Measurements from ENCODE around the gene PSD4. TPM values are rescaled to one million over a fixed set of nuclear protein-coding genes. Genes with fewer than 3 reads are reported as not detected.

PSD4 gene
- polyA plus RNA-seq, 1 donor from 2014 or later, result 0.67 TPM

DNA sequence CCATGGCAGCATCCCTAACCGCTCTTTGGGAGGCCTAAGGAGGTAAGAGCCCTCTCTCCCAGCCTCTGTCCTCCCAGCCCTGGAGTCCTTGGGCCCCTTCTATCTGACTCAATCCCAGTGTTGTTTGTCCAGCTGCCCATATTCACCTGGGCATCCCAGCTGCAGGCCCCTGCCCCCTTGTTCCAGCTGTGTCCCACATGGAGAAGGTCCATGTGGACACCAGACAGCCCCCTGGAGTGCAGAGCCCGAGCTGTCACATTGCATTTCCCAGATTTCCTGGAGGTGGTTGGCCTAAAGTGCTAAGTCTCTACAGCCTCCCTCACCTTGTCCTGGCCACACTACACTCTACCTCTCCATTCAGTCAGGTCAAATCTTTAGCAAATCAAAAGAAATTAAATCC is 42.5 kb downstream of the PSD4 start:
- Histone ChIP-seq H4K20me1 (ENCODE audit: insufficient read depth) (no peaks in the 10 kb centered on the region), H3K9ac (ENCODE audit: low read length) (no peak overlapping the region), H3K79me2 (replicated peaks; ENCODE audit: insufficient read depth, low read length) (no peaks in the 10 kb centered on the region), H3K9me2 (ENCODE audit: insufficient read depth, low read length) (no peaks in the 10 kb centered on the region), H2AFZ (ENCODE audit: low read depth, low read length) (no peak overlapping the region), H3K4me2 (ENCODE audit: low read length) (no peak overlapping the region), H3K27me3 (ENCODE audit: insufficient read depth, low read depth, low read length) (no peaks in the 10 kb centered on the region), H3F3A (ENCODE audit: insufficient read depth, low read length, poor library complexity, severe bottlenecking) (no peaks in the 10 kb centered on the region), H3K36me3 (ENCODE audit: insufficient read depth, low read length) (no peaks in the 10 kb centered on the region), H3K4me3 (ENCODE audit: low read length) (no peak overlapping the region), H3K9me3 (ENCODE audit: low read length) (no peaks in the 10 kb centered on the region), H3K27ac (ENCODE audit: low read length) (no peak overlapping the region)
- TF ChIP-seq, protein P1, sequence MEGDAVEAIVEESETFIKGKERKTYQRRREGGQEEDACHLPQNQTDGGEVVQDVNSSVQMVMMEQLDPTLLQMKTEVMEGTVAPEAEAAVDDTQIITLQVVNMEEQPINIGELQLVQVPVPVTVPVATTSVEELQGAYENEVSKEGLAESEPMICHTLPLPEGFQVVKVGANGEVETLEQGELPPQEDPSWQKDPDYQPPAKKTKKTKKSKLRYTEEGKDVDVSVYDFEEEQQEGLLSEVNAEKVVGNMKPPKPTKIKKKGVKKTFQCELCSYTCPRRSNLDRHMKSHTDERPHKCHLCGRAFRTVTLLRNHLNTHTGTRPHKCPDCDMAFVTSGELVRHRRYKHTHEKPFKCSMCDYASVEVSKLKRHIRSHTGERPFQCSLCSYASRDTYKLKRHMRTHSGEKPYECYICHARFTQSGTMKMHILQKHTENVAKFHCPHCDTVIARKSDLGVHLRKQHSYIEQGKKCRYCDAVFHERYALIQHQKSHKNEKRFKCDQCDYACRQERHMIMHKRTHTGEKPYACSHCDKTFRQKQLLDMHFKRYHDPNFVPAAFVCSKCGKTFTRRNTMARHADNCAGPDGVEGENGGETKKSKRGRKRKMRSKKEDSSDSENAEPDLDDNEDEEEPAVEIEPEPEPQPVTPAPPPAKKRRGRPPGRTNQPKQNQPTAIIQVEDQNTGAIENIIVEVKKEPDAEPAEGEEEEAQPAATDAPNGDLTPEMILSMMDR (IDR thresholded peaks at IDR 0.05; ENCODE audit: poor library complexity, severe bottlenecking), result no peak
- TF ChIP-seq SMC3 (conservative IDR thresholded peaks at IDR 0.05; ENCODE audit: poor library complexity) (no peak), EP300 (conservative IDR thresholded peaks at IDR 0.05; ENCODE audit: poor library complexity, severe bottlenecking) (no peak), RAD21 (conservative IDR thresholded peaks at IDR 0.05) (no peak), EZH2 (IDR thresholded peaks at IDR 0.05; ENCODE audit: borderline replicate concordance, insufficient read depth, low read length, poor library complexity, severe bottlenecking) (no peak), POLR2AphosphoS5 (IDR thresholded peaks at IDR 0.05) (no peak), TAF1 (IDR thresholded peaks at IDR 0.05; ENCODE audit: low read depth) (no peak)
- TF ChIP-seq, protein P2, sequence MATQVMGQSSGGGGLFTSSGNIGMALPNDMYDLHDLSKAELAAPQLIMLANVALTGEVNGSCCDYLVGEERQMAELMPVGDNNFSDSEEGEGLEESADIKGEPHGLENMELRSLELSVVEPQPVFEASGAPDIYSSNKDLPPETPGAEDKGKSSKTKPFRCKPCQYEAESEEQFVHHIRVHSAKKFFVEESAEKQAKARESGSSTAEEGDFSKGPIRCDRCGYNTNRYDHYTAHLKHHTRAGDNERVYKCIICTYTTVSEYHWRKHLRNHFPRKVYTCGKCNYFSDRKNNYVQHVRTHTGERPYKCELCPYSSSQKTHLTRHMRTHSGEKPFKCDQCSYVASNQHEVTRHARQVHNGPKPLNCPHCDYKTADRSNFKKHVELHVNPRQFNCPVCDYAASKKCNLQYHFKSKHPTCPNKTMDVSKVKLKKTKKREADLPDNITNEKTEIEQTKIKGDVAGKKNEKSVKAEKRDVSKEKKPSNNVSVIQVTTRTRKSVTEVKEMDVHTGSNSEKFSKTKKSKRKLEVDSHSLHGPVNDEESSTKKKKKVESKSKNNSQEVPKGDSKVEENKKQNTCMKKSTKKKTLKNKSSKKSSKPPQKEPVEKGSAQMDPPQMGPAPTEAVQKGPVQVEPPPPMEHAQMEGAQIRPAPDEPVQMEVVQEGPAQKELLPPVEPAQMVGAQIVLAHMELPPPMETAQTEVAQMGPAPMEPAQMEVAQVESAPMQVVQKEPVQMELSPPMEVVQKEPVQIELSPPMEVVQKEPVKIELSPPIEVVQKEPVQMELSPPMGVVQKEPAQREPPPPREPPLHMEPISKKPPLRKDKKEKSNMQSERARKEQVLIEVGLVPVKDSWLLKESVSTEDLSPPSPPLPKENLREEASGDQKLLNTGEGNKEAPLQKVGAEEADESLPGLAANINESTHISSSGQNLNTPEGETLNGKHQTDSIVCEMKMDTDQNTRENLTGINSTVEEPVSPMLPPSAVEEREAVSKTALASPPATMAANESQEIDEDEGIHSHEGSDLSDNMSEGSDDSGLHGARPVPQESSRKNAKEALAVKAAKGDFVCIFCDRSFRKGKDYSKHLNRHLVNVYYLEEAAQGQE (IDR thresholded peaks at IDR 0.05; ENCODE audit: borderline replicate concordance), result no peak

DNA sequence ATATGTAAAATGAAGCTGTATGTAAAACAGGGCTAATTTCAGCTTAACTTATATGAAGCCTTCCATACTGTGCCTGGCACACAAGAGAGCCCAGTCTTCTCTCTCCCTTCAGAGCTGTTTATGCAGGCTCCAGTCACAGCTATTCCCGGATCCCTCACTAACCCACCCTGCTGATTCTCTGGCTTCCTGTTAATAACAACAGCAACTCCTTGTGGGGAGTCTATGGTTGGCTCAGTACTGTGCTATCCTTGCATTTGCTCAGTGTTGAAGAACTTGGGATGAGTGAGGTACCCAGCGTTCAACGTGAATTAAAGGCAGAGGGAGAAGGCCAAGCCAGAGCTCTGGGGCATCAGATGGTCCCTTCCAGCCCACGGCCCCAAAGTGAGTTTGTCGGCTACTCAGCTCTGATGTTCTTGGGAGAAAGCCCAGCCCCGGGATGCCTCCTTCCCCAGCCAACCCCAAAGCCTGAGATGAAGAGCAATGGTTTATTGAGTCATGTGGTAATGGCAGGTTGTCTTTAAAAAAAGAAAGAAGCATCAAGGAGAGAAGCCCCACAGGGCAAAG is 43.2 kb downstream of the PSD4 start:
- no peak overlapping the region for H3K9ac ChIP-seq (ENCODE audit: low read length)
- H3K79me2 ChIP-seq (replicated peaks; ENCODE audit: insufficient read depth, low read length), result no peaks in the 10 kb centered on the region
- H3K4me3 ChIP-seq (ENCODE audit: low read length), result no peak overlapping the region
- no peaks in the 10 kb centered on the region for H3K9me2 ChIP-seq (ENCODE audit: insufficient read depth, low read length)
- no peaks in the 10 kb centered on the region for H3K9me3 ChIP-seq (ENCODE audit: low read length)
- H3K27ac ChIP-seq (ENCODE audit: low read length), result no peak overlapping the region
- no peaks in the 10 kb centered on the region for H3K36me3 ChIP-seq (ENCODE audit: insufficient read depth, low read length)
- no peak overlapping the region for H3K4me2 ChIP-seq (ENCODE audit: low read length)
- no peak overlapping the region for H2AFZ ChIP-seq (ENCODE audit: low read depth, low read length)
- H4K20me1 ChIP-seq (ENCODE audit: insufficient read depth), result no peaks in the 10 kb centered on the region
- no peaks in the 10 kb centered on the region for H3K27me3 ChIP-seq (ENCODE audit: insufficient read depth, low read depth, low read length)
- H3F3A ChIP-seq (ENCODE audit: insufficient read depth, low read length, poor library complexity, severe bottlenecking), result no peaks in the 10 kb centered on the region
- TF ChIP-seq, protein P2 (IDR thresholded peaks at IDR 0.05; ENCODE audit: borderline replicate concordance), result no peak
- no peak for TF ChIP-seq EP300 (conservative IDR thresholded peaks at IDR 0.05; ENCODE audit: poor library complexity, severe bottlenecking)
